Progenitor cell of endocrine pancreas (in vitro differentiated cells): ENCODE data around the gene SH3D21. TPM values are rescaled to one million over a fixed set of nuclear protein-coding genes. Genes with fewer than 3 reads are reported as not detected.

Experiments used
- DNase-seq: peaks from one replicate; pipeline ENCODE4 v3.0.0; 2021; ENCODE audit warnings: low spot score; ENCODE audit not compliant: unreplicated experiment
- H3K27ac Mint-ChIP-seq: 2 replicates; pipeline ENCODE4 v1.8.0; 2021; ENCODE audit warnings: mild to moderate bottlenecking, moderate library complexity, mixed read lengths
- H3K27me3 Mint-ChIP-seq: 2 replicates; pipeline ENCODE4 v1.8.0; 2021; ENCODE audit warnings: mixed read lengths
- H3K36me3 Mint-ChIP-seq: 2 replicates; pipeline ENCODE4 v1.8.0; 2022; ENCODE audit warnings: mixed read lengths; ENCODE audit not compliant: insufficient read depth
- H3K4me1 Mint-ChIP-seq: 2 replicates; pipeline ENCODE4 v1.8.0; 2021; ENCODE audit warnings: low read depth, mixed read lengths
- H3K4me3 Mint-ChIP-seq: 2 replicates; pipeline ENCODE4 v1.8.0; 2021; ENCODE audit warnings: low read depth, mild to moderate bottlenecking, moderate library complexity, mixed read lengths
- H3K9me3 Mint-ChIP-seq: 2 replicates; pipeline ENCODE4 v1.8.0; 2021; ENCODE audit warnings: low read depth, mixed read lengths
- CTCF ChIP-seq: fragments of 200-600 bp; sonication (generic); IDR thresholded peaks from one replicate; pipeline ENCODE4 v1.5.0; 2021; ENCODE audit warnings: antibody characterized with exemption, mild to moderate bottlenecking; ENCODE audit not compliant: unreplicated experiment
- total RNA-seq: library from RNA; stranded (reverse); gene quantifications from 2 replicates; pipeline ENCODE4 v1.2.1, GENCODE V29; 2021

SH3D21 gene
- total RNA-seq, 1 donor from 2014 or later: 10.6 TPM

GRCh38 chr1:36367066-36367465 is 60.9 kb downstream of the SH3D21 start:
- Mint-ChIP-seq H3K27ac (no peak overlapping the region), H3K27me3 (no peaks in the 10 kb centered on the region), H3K4me3 (no peak overlapping the region), H3K4me1 (peaks cover 2% of the 10 kb centered on the region), H3K9me3 (no peaks in the 10 kb centered on the region), H3K36me3 (no peaks in the 10 kb centered on the region)
- DNase-seq: no peak
- TF ChIP-seq CTCF: no peak

DNA sequence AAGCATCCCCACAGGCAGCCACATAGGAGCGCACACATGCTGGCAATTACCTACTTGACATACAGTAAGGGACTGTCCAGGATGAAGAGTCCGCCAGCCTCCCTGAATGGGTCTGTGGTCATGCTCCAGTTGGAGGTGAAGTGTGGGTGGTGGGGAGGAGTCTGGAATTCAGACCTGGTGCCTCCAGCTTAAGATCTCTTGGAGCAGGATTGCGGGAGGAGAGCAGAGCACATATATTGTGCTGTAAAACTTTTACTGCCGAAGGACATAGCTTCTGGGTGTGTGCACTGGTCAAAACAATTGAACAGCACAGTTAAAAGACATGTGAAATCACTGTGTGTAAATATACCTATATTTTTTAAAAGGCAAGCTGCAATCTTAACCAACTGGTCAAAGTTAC is 61.6 kb downstream of the SH3D21 start:
- Mint-ChIP-seq H3K36me3 (no peaks in the 10 kb centered on the region), H3K9me3 (no peaks in the 10 kb centered on the region), H3K27me3 (no peaks in the 10 kb centered on the region), H3K4me3 (no peak overlapping the region), H3K27ac (no peak overlapping the region), H3K4me1 (peaks cover 2% of the 10 kb centered on the region)
- no peak for DNase-seq
- TF ChIP-seq CTCF: no peak

DNA sequence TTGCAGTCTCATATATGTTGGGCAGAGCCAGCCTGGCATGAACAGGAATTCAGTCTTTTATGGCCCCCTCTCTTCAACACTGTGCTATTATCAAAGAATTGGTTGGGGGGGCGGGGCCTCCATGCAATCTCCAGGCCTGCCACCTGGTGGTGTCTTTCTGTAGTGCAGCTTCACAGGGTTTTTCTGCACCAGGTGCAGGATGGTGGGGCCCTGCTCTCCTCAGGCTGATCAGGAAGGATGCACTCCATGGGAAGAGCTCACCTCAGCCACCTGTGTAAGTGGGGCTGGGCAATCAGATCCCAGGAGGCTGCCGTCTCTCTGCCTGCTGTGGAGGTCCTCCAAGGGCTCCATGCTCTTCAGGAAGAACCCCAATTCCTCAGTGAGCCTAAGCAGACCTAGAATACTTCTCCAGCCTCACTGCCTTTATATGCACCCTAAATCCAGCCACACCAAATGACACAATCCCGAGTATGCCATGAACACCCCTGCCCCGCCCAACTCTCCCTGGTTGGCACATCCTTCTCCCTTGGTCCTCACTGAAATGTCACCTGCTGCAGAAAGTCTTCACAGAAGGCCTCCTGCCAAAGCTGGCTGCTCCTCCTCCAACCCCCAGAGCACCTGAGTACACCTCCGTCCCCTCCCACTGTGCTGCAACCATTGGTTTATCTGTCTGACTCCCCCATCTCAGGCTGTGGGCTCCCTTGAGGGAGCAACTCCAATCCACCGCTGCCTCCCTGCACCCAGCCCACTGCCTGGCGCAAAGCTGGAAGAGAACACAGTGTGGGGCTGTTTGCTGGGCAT is 63.1 kb downstream of the SH3D21 start:
- no peak overlapping the region for H3K27ac Mint-ChIP-seq
- no peaks in the 10 kb centered on the region for H3K9me3 Mint-ChIP-seq
- peak; percentile 88 for TF ChIP-seq CTCF
- peak; percentile 81 for DNase-seq
- H3K36me3 Mint-ChIP-seq: no peaks in the 10 kb centered on the region
- H3K4me1 Mint-ChIP-seq: peaks cover 12% of the 10 kb centered on the region
- no peaks in the 10 kb centered on the region for H3K27me3 Mint-ChIP-seq
- H3K4me3 Mint-ChIP-seq: no peak overlapping the region

Other genes starting within 250 kb of the SH3D21 start
- gene TEKT2, start 222.3 kb upstream of the SH3D21 start, total RNA-seq: 17.8 and 20.2 TPM in 2 replicates
- 28.4 and 30.0 TPM in 2 replicates for gene ADPRS, start 217.5 kb upstream of the SH3D21 start, total RNA-seq
- 0.10 and 0.18 TPM in 2 replicates for gene COL8A2, start 181.1 kb upstream of the SH3D21 start, total RNA-seq
- gene TRAPPC3, start 156.9 kb upstream of the SH3D21 start, total RNA-seq: 61.0 and 63.6 TPM in 2 replicates
- 98.0 and 109 TPM in 2 replicates for gene MAP7D1, start 150.2 kb upstream of the SH3D21 start, total RNA-seq
- 142 and 145 TPM in 2 replicates for gene THRAP3, start 81.9 kb upstream of the SH3D21 start, total RNA-seq
- gene EVA1B, start 17.3 kb downstream of the SH3D21 start, total RNA-seq: 11.8 and 14.1 TPM in 2 replicates
- 34.6 and 42.0 TPM in 2 replicates for gene STK40, start 79.6 kb downstream of the SH3D21 start, total RNA-seq
- gene LSM10, start 91.5 kb downstream of the SH3D21 start, total RNA-seq: 28.4 and 32.8 TPM in 2 replicates
- 18.2 and 21.0 TPM in 2 replicates for gene OSCP1, start 144.1 kb downstream of the SH3D21 start, total RNA-seq
- 72.0 and 76.4 TPM in 2 replicates for gene MRPS15, start 158.0 kb downstream of the SH3D21 start, total RNA-seq
- 4.2 and 5.5 TPM in 2 replicates for gene CSF3R, start 176.5 kb downstream of the SH3D21 start, total RNA-seq